ENCODE measurements around the gene GRB14.
"Not testable (repeated sequence)": the region's sequence is repeated elsewhere in the genome, so short reads cannot be mapped to it uniquely, and the experiment has no call there.

Gene GRB14

GRCh38 chr2:164651361-164651760, 30.1 kb upstream of the GRB14 start:
- H3K36me3 ChIP-seq (ENCODE audit: insufficient read depth, low read length), result no peaks in the 10 kb centered on the region
- no peak overlapping the region for H3K27ac ChIP-seq (ENCODE audit: low read depth, low read length)
- no peaks in the 10 kb centered on the region for H3K27me3 ChIP-seq (ENCODE audit: insufficient read depth, low read length)
- H3K79me2 ChIP-seq (ENCODE audit: control insufficient read depth, insufficient read depth, low read length, unreplicated experiment), result no peaks in the 10 kb centered on the region
- H2AFZ ChIP-seq (ENCODE audit: low read length, unreplicated experiment), result no peak overlapping the region
- peaks cover 15% of the 10 kb centered on the region for H3K4me1 ChIP-seq (ENCODE audit: control insufficient read depth, insufficient read depth, low read length, unreplicated experiment)
- H3K4me3 ChIP-seq (ENCODE audit: low read depth, low read length), result no peak overlapping the region

- no peak overlapping the region for H3K4me3 ChIP-seq (ENCODE audit: low read depth, low read length)
- no peaks in the 10 kb centered on the region for H3K36me3 ChIP-seq (ENCODE audit: insufficient read depth, low read length)
- no peaks in the 10 kb centered on the region for H3K27me3 ChIP-seq (ENCODE audit: insufficient read depth, low read length)
- H2AFZ ChIP-seq (ENCODE audit: low read length, unreplicated experiment), result no peak overlapping the region
- no peak overlapping the region for H3K27ac ChIP-seq (ENCODE audit: low read depth, low read length)
- no peaks in the 10 kb centered on the region for H3K79me2 ChIP-seq (ENCODE audit: control insufficient read depth, insufficient read depth, low read length, unreplicated experiment)
- no peaks in the 10 kb centered on the region for H3K4me1 ChIP-seq (ENCODE audit: control insufficient read depth, insufficient read depth, low read length, unreplicated experiment)
These were observed 22.9 kb upstream of the GRB14 start for GRCh38 chr2:164644036-164644700.

DNA sequence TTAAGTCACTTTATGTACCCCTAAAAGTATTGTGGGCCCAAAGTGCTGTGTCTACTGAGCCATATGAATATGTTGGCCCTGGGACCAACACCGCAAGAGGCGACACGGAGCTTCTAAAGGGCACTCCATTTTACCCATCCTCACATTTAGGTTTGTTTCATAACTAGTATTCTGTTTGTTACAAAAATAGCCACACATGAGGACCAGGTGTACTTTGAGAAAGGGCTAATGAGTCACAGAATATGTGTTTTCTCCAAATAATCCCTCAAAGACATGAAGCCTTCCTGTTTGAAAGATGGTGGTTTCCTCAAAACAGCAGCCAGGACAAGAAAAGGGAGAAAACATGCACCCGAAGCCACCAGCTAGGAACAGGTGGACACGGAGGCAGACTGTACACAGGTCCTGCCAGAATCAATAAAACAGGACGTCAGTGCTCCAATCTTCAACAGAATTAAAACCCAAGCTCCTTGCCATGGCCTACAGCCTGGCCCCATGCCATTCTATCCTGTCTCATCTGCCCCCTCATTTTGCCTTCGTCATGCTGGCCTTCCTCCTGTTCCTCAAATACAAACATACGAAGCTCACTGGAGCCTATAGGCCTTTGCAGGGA, 21.8 kb upstream of the GRB14 start:
- Histone ChIP-seq H3K36me3 (ENCODE audit: insufficient read depth, low read length) (no peaks in the 10 kb centered on the region), H3K27me3 (ENCODE audit: insufficient read depth, low read length) (no peaks in the 10 kb centered on the region), H3K27ac (ENCODE audit: low read depth, low read length) (no peak overlapping the region), H3K4me3 (ENCODE audit: low read depth, low read length) (no peak overlapping the region), H3K4me1 (ENCODE audit: control insufficient read depth, insufficient read depth, low read length, unreplicated experiment) (no peaks in the 10 kb centered on the region), H3K79me2 (ENCODE audit: control insufficient read depth, insufficient read depth, low read length, unreplicated experiment) (no peaks in the 10 kb centered on the region), H2AFZ (ENCODE audit: low read length, unreplicated experiment) (no peak overlapping the region)

- Histone ChIP-seq H3K4me3 (ENCODE audit: low read depth, low read length) (no peak overlapping the region), H3K27me3 (ENCODE audit: insufficient read depth, low read length) (no peaks in the 10 kb centered on the region), H3K27ac (ENCODE audit: low read depth, low read length) (no peak overlapping the region), H3K4me1 (ENCODE audit: control insufficient read depth, insufficient read depth, low read length, unreplicated experiment) (no peaks in the 10 kb centered on the region), H2AFZ (ENCODE audit: low read length, unreplicated experiment) (no peak overlapping the region), H3K36me3 (ENCODE audit: insufficient read depth, low read length) (no peaks in the 10 kb centered on the region), H3K79me2 (ENCODE audit: control insufficient read depth, insufficient read depth, low read length, unreplicated experiment) (no peaks in the 10 kb centered on the region)
These were observed 21.0 kb upstream of the GRB14 start for GRCh38 chr2:164642268-164642667.

GRCh38 chr2:164628319-164628718, 7.0 kb upstream of the GRB14 start:
- H3K36me3 ChIP-seq (ENCODE audit: insufficient read depth, low read length); H3K4me3 ChIP-seq (ENCODE audit: low read depth, low read length); H3K79me2 ChIP-seq (ENCODE audit: control insufficient read depth, insufficient read depth, low read length, unreplicated experiment); H3K27me3 ChIP-seq (ENCODE audit: insufficient read depth, low read length); H3K27ac ChIP-seq (ENCODE audit: low read depth, low read length); H2AFZ ChIP-seq (ENCODE audit: low read length, unreplicated experiment): not testable (repeated sequence)
- peaks cover 26% of the 10 kb centered on the region for H3K4me1 ChIP-seq (ENCODE audit: control insufficient read depth, insufficient read depth, low read length, unreplicated experiment)

DNA sequence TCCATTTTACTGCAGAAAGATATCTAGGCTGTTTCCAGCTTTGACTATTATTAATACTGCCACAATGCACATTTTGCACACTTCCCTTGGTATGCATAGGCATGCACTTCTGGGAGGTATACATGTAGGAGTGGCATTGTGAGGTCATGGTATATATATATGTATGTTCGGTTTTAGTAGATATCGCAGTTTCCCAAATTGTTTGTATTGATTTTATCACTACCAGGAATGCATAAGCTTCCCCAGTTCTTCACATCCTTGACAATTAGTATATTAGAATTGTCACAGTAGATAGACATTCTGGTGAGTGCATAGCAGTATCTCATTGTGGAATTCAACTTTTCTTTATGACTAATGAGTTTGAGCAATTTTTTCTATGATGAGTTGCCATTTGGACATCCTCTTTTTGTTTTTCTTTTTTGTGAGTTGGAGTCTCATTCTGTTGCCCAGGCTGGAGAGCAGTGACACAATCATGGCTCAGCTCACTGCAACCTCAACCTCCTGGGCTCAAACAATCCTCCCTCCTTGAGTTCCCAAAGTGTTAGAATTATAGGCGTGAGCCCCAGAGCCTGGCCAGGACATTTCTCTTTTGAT, 4.2 kb upstream of the GRB14 start:
- Histone ChIP-seq H2AFZ (ENCODE audit: low read length, unreplicated experiment) (no peak overlapping the region), H3K4me3 (ENCODE audit: low read depth, low read length) (no peak overlapping the region), H3K27me3 (ENCODE audit: insufficient read depth, low read length) (no peaks in the 10 kb centered on the region), H3K36me3 (ENCODE audit: insufficient read depth, low read length) (no peaks in the 10 kb centered on the region), H3K27ac (ENCODE audit: low read depth, low read length) (peak overlapping the region; percentile 80), H3K79me2 (ENCODE audit: control insufficient read depth, insufficient read depth, low read length, unreplicated experiment) (no peaks in the 10 kb centered on the region), H3K4me1 (ENCODE audit: control insufficient read depth, insufficient read depth, low read length, unreplicated experiment) (peaks cover 29% of the 10 kb centered on the region)

- peak overlapping the region; percentile 54 for H2AFZ ChIP-seq (ENCODE audit: low read length, unreplicated experiment)
These were observed 3.0 kb upstream of the GRB14 start for GRCh38 chr2:164624316-164624715.

GRCh38 chr2:164622338-164623106, 1.2 kb upstream of the GRB14 start:
- no peaks in the 10 kb centered on the region for H3K79me2 ChIP-seq (ENCODE audit: control insufficient read depth, insufficient read depth, low read length, unreplicated experiment)
- no peak overlapping the region for H2AFZ ChIP-seq (ENCODE audit: low read length, unreplicated experiment)
- H3K27ac ChIP-seq (ENCODE audit: low read depth, low read length), result no peak overlapping the region
- peak overlapping the region; percentile 83; the same call in 1 of the 2 replicates for H3K4me3 ChIP-seq (ENCODE audit: low read depth, low read length)
- H3K36me3 ChIP-seq (ENCODE audit: insufficient read depth, low read length), result no peaks in the 10 kb centered on the region
- peaks cover 34% of the 10 kb centered on the region for H3K4me1 ChIP-seq (ENCODE audit: control insufficient read depth, insufficient read depth, low read length, unreplicated experiment)
- no peaks in the 10 kb centered on the region for H3K27me3 ChIP-seq (ENCODE audit: insufficient read depth, low read length)

More at GRCh38 chr2:164624316-164624715, 3.0 kb upstream of the GRB14 start:
- Histone ChIP-seq H3K36me3 (ENCODE audit: insufficient read depth, low read length) (no peaks in the 10 kb centered on the region), H3K4me3 (ENCODE audit: low read depth, low read length) (no peak overlapping the region), H3K27ac (ENCODE audit: low read depth, low read length) (peak overlapping the region; percentile 80), H3K27me3 (ENCODE audit: insufficient read depth, low read length) (no peaks in the 10 kb centered on the region), H3K79me2 (ENCODE audit: control insufficient read depth, insufficient read depth, low read length, unreplicated experiment) (no peaks in the 10 kb centered on the region), H3K4me1 (ENCODE audit: control insufficient read depth, insufficient read depth, low read length, unreplicated experiment) (peaks cover 32% of the 10 kb centered on the region)

DNA sequence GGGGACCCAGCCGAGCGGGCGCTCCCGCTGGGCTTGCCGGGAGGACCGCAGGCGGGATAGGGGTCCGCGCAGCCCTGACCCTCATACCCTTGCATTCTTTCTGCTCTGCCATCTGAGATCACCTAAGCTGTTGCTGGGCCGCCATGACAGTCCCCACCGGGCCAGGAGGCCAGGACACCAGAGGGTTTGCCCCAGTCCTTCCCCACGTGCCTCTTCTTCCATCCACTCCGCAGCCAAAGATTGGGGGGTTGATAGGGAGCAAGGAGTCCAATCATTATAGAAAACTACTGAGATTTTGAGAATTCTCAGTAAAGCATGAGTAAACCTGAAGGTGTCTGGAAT, 453 bp upstream of the GRB14 start:
- H3K4me3 ChIP-seq (ENCODE audit: low read depth, low read length), result peak overlapping the region; percentile 83

GRCh38 chr2:164620457-164620856, 825 bp downstream of the GRB14 start:
- Histone ChIP-seq H3K4me3 (ENCODE audit: low read depth, low read length) (peak overlapping the region; percentile 83), H3K36me3 (ENCODE audit: insufficient read depth, low read length) (no peaks in the 10 kb centered on the region), H3K79me2 (ENCODE audit: control insufficient read depth, insufficient read depth, low read length, unreplicated experiment) (no peaks in the 10 kb centered on the region), H3K27ac (ENCODE audit: low read depth, low read length) (no peak overlapping the region), H2AFZ (ENCODE audit: low read length, unreplicated experiment) (no peak overlapping the region), H3K27me3 (ENCODE audit: insufficient read depth, low read length) (no peaks in the 10 kb centered on the region), H3K4me1 (ENCODE audit: control insufficient read depth, insufficient read depth, low read length, unreplicated experiment) (peaks cover 39% of the 10 kb centered on the region)

More for the DNA sequence above, 453 bp upstream of the GRB14 start:
- Histone ChIP-seq H3K27ac (ENCODE audit: low read depth, low read length) (no peak overlapping the region), H2AFZ (ENCODE audit: low read length, unreplicated experiment) (peak overlapping the region; percentile 37), H3K79me2 (ENCODE audit: control insufficient read depth, insufficient read depth, low read length, unreplicated experiment) (no peaks in the 10 kb centered on the region), H3K27me3 (ENCODE audit: insufficient read depth, low read length) (no peaks in the 10 kb centered on the region), H3K4me1 (ENCODE audit: control insufficient read depth, insufficient read depth, low read length, unreplicated experiment) (peaks cover 42% of the 10 kb centered on the region), H3K36me3 (ENCODE audit: insufficient read depth, low read length) (no peaks in the 10 kb centered on the region)
